TTC549 (cell line): ENCODE measurements around the gene CPNE7.

Experiments
- FAIRE-seq: peaks from 2 replicates; lab custom pipeline; 2012; peaks lifted over from hg19 to GRCh38; lab: Jason Lieb, UNC

The CPNE7 gene

DNA sequence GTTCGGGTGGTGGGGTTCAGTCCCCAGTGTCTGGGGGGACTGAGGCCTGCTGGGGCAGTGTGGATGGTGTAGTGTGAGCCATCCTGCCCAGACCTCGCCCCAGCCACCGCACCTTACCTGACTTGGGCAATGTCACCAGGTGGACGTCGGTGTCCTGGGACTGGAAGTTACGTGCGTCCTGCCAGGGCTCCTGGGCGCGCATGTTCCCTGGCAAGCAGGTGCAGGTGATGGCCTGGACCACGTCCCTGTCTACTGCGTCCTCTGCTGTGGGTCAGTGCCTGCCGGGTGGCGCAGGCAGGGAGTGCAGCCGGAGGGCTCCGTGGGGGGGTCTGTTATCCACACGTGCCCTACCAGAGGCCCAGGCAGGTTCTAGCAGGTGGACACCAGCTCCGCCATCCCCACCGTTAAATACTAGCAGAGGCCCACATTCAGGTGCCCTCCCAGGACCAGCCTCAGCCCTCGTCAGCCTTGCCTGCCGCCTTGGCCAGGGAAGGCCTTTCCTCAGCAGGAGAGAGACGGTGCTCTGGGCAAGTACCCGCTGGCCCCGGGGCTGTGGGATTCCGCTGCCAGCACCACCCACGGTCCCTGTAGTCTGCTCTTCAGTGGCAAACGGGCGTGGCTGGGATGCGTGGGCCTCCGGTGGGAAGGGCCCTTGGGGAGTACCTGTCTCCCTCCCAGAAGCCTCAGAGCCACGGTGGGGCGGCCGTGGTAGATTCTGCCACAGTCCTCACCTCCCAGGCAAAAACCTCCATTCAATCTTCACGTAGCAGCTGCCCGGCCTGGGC lies 29.8 kb downstream of the CPNE7 start:
- FAIRE-seq, result no peak

GRCh38 chr16:89606006-89606405 lies 30.4 kb downstream of the CPNE7 start:
- no peak for FAIRE-seq

- no peak for FAIRE-seq
Measured at GRCh38 chr16:89607453-89607852, 31.9 kb downstream of the CPNE7 start.

DNA sequence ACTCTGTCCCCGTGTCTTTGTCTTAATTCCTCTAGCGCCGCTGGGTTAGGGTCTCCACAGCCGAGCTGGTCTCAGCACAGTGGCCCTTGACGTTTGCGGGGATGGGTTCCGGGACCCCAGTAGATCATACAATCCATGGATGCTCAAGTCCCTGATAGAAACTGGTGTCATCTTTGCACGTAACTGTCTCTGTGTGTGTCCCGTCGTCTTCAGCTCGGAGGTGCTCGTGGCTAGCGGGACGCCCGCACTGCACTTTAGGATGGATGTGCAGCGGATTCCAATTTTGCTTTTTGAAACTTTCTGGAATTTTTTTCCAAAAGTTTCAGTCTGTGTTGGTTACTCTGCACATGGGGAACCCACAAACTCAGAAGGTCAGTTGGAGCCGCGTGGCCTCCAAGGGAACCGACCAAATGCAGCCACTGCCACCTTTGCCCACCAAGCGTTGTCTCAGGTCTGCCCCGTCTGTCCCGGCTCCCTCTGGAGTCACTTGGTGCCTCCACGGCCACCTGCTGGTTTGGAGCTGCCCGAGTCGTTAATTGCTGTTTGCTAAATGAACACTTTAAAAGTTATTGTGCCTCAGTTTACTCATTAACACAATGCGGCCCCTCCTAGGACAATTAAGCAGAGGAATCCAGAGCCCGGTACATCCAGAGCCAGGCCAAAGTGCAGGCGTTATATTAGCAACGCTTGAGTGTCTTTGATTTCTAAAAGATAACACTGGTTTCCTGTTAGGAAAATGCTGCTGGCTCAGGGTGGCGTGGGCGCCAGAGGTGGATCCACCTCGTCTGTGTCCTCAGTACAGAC lies 32.6 kb downstream of the CPNE7 start:
- FAIRE-seq, result no peak

DNA sequence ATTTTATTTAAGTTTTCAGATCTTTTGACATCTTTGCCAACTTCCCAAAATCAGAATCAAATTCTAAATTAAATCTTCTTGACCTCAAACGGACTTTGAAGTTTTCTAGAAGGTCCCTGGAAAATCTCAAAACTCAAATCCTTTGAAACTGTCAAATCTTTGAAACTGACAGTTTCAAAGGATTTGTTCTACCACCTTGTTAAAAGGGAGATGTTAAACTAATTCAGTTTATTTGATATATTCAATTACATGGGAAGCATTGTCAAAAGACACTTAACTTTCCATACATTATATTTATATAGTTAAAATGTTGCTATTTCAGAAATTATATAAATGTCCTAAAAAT lies 34.5 kb downstream of the CPNE7 start:
- FAIRE-seq, result no peak

- FAIRE-seq, result no peak
Measured at GRCh38 chr16:89612415-89613166, 37.0 kb downstream of the CPNE7 start.

GRCh38 chr16:89613231-89613953 lies 37.8 kb downstream of the CPNE7 start, which contains the start of gene DPEP1:
DPEP1 (plus strand) TSS chr16:89613642; CDS start chr16:89630411, 16,769 bp downstream.
- no peak for FAIRE-seq

- no peak for FAIRE-seq
Measured at GRCh38 chr16:89613954-89614459, 38.4 kb downstream of the CPNE7 start.

GRCh38 chr16:89615176-89615575 lies 39.6 kb downstream of the CPNE7 start:
- no peak for FAIRE-seq

GRCh38 chr16:89615596-89616090 lies 40.1 kb downstream of the CPNE7 start:
- no peak for FAIRE-seq

DNA sequence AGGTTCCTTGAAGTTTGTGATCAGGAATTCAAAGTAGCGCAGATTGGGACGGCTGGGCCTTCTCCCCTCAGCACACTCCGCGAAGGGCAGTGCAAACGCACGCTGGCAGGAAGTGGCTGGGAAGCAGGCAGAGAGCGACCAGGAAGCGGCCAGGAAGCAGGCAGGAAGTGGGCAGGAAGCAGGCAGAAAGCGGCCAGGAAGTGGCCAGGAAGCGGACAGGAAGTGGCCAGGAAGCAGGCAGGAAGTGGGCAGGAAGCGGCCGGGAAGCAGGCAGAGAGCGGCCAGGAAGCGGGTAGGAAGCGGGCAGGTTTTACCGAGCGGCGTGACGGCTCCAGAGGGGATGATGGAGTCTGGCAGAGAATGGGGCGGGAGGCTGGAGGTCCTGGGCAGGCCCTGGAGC lies 41.1 kb downstream of the CPNE7 start:
- no peak for FAIRE-seq

DNA sequence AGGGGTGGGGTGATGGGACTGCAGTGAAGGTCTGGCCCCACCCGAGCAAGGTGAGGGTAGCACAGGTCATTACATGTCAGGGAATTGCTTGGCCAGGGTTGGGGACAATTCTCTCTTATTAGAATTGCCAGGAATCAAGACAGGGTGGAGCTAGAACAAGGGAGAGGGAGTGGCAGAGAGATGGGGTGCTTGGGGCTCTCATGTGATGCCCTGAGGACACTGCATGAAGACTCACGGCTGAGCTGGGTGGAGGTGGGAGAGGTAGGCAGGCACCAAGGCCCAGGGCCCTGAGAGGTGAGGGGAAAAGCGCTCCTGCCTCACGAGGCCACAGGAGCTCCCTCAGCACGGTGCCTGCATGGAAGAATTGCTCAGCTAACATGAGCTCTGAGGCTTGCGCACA lies 41.5 kb downstream of the CPNE7 start:
- FAIRE-seq, result no peak

GRCh38 chr16:89618109-89618998 lies 42.8 kb downstream of the CPNE7 start:
- FAIRE-seq, result no peak

DNA sequence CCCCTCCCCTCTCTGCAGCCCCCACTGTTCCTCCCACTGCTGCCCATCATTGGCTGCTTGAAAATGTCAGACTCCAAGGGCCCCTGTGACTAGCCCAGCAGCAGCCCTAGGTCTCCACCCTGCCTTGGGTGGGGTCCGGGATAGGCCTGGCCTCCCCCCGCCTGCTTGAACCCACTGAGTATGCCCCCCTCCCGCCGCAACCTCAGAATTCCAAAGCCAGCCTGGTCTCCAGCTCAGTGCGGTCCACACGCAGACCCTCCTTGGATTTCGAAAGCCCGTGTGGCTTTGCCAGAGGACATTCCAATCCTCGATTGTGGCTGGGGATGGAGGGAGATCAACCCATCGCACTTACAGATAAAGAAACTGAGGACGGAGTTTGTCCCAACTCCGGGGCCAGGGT lies 44.3 kb downstream of the CPNE7 start:
- FAIRE-seq, result no peak

GRCh38 chr16:89620406-89620841 lies 44.9 kb downstream of the CPNE7 start:
- FAIRE-seq, result no peak

- no peak for FAIRE-seq
Measured at GRCh38 chr16:89621136-89621697, 45.7 kb downstream of the CPNE7 start.

- no peak for FAIRE-seq
Measured at GRCh38 chr16:89621698-89622409, 46.3 kb downstream of the CPNE7 start.

- FAIRE-seq, result no peak
Measured at GRCh38 chr16:89623511-89624261, 48.1 kb downstream of the CPNE7 start.
